Measurements from ENCODE around the gene DVL3. TPM values are rescaled to one million over a fixed set of nuclear protein-coding genes. Genes with fewer than 3 reads are reported as not detected.

Gene DVL3
- total and polyA plus RNA-seq, 11 donors = 36.3 to 94.2 (median 64.8) TPM

DNA sequence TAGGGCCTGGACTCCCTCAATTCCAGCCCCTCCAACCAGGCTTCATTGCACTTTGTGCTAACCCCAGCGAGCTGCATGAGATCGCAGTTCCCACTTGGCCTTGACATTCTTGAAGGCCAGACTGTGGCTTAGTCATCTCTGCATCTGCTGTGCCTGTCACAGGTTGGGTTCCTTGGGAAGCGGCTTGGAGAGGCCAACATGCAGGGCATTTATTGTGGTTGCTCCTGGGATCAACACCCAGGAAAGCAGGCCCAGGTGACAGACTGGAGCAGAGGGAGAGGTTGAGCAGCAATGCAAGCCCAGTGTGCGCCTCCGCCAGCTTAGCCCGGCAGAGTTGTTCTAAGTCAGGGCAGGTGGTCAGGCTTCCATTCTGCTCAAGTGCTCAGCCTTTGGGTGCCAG, 41.4 kb downstream of the DVL3 start:
- H3K36me3 ChIP-seq = peaks cover 7 to 52% (median 43%) of the 10 kb centered on the region in 9 donors
- TF ChIP-seq, protein P1, sequence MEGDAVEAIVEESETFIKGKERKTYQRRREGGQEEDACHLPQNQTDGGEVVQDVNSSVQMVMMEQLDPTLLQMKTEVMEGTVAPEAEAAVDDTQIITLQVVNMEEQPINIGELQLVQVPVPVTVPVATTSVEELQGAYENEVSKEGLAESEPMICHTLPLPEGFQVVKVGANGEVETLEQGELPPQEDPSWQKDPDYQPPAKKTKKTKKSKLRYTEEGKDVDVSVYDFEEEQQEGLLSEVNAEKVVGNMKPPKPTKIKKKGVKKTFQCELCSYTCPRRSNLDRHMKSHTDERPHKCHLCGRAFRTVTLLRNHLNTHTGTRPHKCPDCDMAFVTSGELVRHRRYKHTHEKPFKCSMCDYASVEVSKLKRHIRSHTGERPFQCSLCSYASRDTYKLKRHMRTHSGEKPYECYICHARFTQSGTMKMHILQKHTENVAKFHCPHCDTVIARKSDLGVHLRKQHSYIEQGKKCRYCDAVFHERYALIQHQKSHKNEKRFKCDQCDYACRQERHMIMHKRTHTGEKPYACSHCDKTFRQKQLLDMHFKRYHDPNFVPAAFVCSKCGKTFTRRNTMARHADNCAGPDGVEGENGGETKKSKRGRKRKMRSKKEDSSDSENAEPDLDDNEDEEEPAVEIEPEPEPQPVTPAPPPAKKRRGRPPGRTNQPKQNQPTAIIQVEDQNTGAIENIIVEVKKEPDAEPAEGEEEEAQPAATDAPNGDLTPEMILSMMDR (IDR thresholded peaks at IDR 0.05) = no peak
- no peak for TF ChIP-seq POLR2A (IDR thresholded peaks at IDR 0.05)

DNA sequence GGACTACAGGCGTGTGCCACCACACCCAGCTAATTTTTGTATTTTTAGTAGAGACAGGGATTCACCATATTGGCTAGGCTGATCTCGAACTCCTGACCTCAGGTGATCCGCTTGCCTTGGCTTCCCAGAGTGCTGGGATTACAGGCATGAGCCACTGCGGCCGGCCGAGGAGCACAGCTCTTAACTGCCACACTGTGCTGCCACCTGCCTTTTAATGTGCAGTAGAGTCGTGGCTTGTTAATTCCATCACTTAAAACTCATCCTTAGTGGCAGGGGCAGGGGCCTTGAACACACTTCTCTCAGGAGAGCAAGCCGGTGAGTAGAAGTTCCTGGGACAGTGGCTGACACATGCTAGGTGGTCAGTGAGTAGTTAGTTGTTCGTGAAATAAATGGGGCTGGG, 43.3 kb downstream of the DVL3 start:
- intact Hi-C loops (cut with DNase I) = loop anchor here in 1 of 10 donors (10.0 kb wide), 1 partner anchor 46 kb away; the partner anchor contains the start of genes ALG3 and EEF1AKMT4
- WGBS, 4 donors = 78 to 97% (median 82%) methylated on average over 4 to 9 of the region's 9 CpGs
- no peak for ATAC-seq
- Histone ChIP-seq H3K4me1 (no peaks in the 10 kb centered on the region), H3K36me3 (peaks cover 0 to 33% (median 24%) of the 10 kb centered on the region in 9 donors), H3K27ac (no peak overlapping the region), H3K27me3 (no peaks in the 10 kb centered on the region), H3K9me3 (no peaks in the 10 kb centered on the region), H3K4me3 (no peak overlapping the region)
- DNase-seq = no peak
- TF ChIP-seq, protein P1 (IDR thresholded peaks at IDR 0.05) = no peak
- no peak for TF ChIP-seq POLR2A (IDR thresholded peaks at IDR 0.05)

More for the DNA sequence above, 41.4 kb downstream of the DVL3 start:
- Histone ChIP-seq H3K4me3 (no peak overlapping the region), H3K27ac (no peak overlapping the region), H3K9me3 (no peaks in the 10 kb centered on the region), H3K4me1 (no peaks in the 10 kb centered on the region), H3K27me3 (no peaks in the 10 kb centered on the region)
- WGBS, 4 donors = 88 to 93% (median 91%) methylated on average over 6 of the region's 6 CpGs
- DNase-seq (no peak), ATAC-seq (no peak)
- intact Hi-C loops (cut with DNase I) = loop anchor here in 1 of 10 donors (10.0 kb wide), 1 partner anchor 48 kb away; the partner anchor contains the start of genes ALG3 and EEF1AKMT4

DNA sequence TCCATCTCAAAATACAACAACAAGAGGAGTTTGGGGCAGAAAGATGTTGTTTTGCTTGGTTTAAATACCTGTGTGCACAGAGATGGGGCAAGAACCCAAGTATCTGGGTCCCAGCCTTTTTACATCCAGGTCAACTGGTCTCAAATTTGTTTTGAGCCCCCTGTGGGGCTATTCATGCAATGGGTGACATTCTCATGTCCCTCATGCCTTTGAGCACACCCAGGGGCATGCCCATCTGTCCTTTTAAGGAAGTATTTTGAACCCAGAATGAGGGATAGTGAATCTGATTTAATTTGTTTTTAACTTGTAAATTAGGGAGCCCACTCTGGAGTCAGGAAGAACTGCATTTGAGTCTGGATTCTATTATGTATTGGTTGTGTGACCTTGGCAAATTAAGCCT, 45.6 kb downstream of the DVL3 start:
- no peak for TF ChIP-seq POLR2A (IDR thresholded peaks at IDR 0.05)
- TF ChIP-seq, protein P1 (IDR thresholded peaks at IDR 0.05) = no peak
- no peak overlapping the region for H3K4me3 ChIP-seq
- no peaks in the 10 kb centered on the region for H3K27me3 ChIP-seq
- H3K36me3 ChIP-seq = peaks cover 0 to 10% (median under 1%) of the 10 kb centered on the region in 9 donors
- no peak for ATAC-seq
- no peak overlapping the region for H3K27ac ChIP-seq
- no peaks in the 10 kb centered on the region for H3K9me3 ChIP-seq
- intact Hi-C loops (cut with DNase I) = no loop called here
- no peak for DNase-seq
- H3K4me1 ChIP-seq = no peaks in the 10 kb centered on the region

DNA sequence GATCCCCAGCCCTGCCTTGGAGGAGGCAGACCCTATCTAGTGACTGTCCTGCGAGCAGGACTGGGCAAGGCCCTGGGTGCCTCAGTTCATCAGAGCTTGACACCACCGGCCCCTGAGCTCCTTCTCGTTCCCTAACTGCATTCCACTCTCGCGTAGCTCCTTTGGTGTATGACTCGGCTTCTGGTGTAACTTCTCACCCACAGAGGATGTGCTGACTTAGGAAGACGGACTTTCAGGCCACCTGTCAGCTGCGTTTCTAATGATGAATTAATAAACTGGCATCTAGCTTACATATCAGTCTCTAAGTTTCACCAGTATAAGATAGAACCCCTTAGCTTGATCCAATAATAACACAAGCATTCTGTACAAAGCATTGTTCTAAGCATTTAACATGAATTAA, 48.3 kb downstream of the DVL3 start:
- H3K27ac ChIP-seq = no peak overlapping the region
- WGBS, 4 donors = 79 to 81% (median 80%) methylated on average over 8 of the region's 8 CpGs
- no peak overlapping the region for H3K4me3 ChIP-seq
- intact Hi-C loops (cut with DNase I) = no loop called here
- H3K9me3 ChIP-seq = no peaks in the 10 kb centered on the region
- no peak for DNase-seq
- no peaks in the 10 kb centered on the region for H3K4me1 ChIP-seq
- TF ChIP-seq, protein P1 (IDR thresholded peaks at IDR 0.05) = no peak
- TF ChIP-seq POLR2A (IDR thresholded peaks at IDR 0.05) = no peak
- ATAC-seq = no peak
- H3K36me3 ChIP-seq = no peaks in the 10 kb centered on the region
- peaks cover 0 to 8% (median 0%) of the 10 kb centered on the region in 9 donors for H3K27me3 ChIP-seq

Data from heart left ventricle (tissue), 16 donors.